Measurements from ENCODE around the gene MYEOV.

DNA sequence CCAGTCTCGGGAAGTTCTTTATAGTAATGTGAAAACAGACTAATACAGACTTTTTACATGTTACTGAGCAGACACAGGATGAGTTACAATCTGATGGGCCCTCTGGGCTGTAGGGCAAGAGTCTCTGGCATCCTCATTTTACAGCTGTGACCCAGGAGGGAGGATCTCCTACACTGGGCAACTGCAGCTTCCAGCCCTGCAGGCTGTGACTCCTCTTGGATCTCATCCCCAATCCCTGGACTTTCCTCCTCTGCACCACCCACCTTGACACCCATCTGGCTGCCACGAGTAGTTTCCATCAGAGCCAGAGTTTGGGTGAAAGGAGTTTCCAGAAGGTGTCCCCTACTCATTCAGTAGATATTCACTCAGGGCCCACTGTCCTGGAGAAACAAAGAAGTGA, 48.9 kb upstream of the MYEOV start:
- TF ChIP-seq JUN (IDR thresholded peaks at IDR 0.05; ENCODE audit: borderline replicate concordance, low read depth, low read length) (no peak), JUN (CRISPR knock-in tag; IDR thresholded peaks at IDR 0.05; ENCODE audit: borderline replicate concordance) (no peak)
- TF ChIP-seq, protein P1, sequence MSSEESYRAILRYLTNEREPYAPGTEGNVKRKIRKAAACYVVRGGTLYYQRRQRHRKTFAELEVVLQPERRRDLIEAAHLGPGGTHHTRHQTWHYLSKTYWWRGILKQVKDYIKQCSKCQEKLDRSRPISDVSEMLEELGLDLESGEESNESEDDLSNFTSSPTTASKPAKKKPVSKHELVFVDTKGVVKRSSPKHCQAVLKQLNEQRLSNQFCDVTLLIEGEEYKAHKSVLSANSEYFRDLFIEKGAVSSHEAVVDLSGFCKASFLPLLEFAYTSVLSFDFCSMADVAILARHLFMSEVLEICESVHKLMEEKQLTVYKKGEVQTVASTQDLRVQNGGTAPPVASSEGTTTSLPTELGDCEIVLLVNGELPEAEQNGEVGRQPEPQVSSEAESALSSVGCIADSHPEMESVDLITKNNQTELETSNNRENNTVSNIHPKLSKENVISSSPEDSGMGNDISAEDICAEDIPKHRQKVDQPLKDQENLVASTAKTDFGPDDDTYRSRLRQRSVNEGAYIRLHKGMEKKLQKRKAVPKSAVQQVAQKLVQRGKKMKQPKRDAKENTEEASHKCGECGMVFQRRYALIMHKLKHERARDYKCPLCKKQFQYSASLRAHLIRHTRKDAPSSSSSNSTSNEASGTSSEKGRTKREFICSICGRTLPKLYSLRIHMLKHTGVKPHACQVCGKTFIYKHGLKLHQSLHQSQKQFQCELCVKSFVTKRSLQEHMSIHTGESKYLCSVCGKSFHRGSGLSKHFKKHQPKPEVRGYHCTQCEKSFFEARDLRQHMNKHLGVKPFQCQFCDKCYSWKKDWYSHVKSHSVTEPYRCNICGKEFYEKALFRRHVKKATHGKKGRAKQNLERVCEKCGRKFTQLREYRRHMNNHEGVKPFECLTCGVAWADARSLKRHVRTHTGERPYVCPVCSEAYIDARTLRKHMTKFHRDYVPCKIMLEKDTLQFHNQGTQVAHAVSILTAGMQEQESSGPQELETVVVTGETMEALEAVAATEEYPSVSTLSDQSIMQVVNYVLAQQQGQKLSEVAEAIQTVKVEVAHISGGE (CRISPR knock-in tag; IDR thresholded peaks at IDR 0.05): no peak
- TF ChIP-seq, protein P2, sequence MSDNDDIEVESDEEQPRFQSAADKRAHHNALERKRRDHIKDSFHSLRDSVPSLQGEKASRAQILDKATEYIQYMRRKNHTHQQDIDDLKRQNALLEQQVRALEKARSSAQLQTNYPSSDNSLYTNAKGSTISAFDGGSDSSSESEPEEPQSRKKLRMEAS (CRISPR knock-in tag; IDR thresholded peaks at IDR 0.05): no peak

All from K562 (cell line).